Measurements from ENCODE around the gene GREB1L. TPM values are rescaled to one million over a fixed set of nuclear protein-coding genes. Genes with fewer than 3 reads are reported as not detected.

Gene GREB1L
- total and polyA plus RNA-seq, 9 of the 15 experiments (the other 6 are each of a cell fraction or from before 2014, with no cell fraction given): 0.03 TPM; not detected in 8

DNA sequence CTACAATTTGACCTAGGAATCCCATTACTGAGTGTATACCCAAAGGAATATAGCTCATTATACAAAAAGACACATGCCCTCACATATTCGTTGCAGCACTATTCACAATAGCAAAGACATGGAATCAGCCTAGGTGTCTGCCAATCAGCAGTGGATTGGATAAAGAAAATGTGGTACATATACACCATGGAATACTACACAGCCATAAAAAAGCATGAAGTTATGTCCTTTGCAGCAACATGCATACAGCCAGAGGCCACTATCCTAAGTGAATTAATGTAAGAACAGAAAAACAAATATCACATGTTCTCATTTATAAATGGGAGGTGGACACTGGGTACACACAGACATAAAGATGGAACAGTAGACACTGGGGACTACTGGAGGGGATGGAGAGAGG is 54.0 kb downstream of the GREB1L start:
- Histone ChIP-seq H3K4me3 (no peak overlapping the region), H3K9me3 (replicated peaks; ENCODE audit: control insufficient read depth, insufficient read depth, low read depth, low read length) (no peaks in the 10 kb centered on the region), H3K4me1 (replicated peaks in 1 of 2; ENCODE audit: control insufficient read depth in 2 of 2, insufficient read depth in 2 of 2, low read length in 2 of 2) (no peaks in the 10 kb centered on the region), H3K4me2 (ENCODE audit: insufficient read depth, low read length) (no peak overlapping the region), H3K27me3 (ENCODE audit: control insufficient read depth in 2 of 2, insufficient read depth in 2 of 2, low read length in 2 of 2) (no peaks in the 10 kb centered on the region), H3K36me3 (ENCODE audit: control insufficient read depth, insufficient read depth, low read length) (no peaks in the 10 kb centered on the region), H2AFZ (ENCODE audit: low read depth, low read length) (no peak overlapping the region), H3K27ac (ENCODE audit: extremely low read depth, low read depth, low read length) (no peak overlapping the region), H4K20me1 (replicated peaks; ENCODE audit: control insufficient read depth, insufficient read depth, low read length) (no peaks in the 10 kb centered on the region), H3K9ac (ENCODE audit: insufficient read depth in 1 of 2, low read depth in 2 of 2, low read length in 2 of 2) (no peak overlapping the region), H3K9me1 (ENCODE audit: control insufficient read depth, insufficient read depth, low read length) (no peaks in the 10 kb centered on the region), H3K79me2 (ENCODE audit: control insufficient read depth, insufficient read depth, low read length) (no peaks in the 10 kb centered on the region)
- intact Hi-C loops (cut with micrococcal nuclease): no loop called here
- WGBS (ENCODE audit: insufficient coverage, low coverage, missing lambda C conversion rate): 0% methylated on average over 1 of the region's 1 CpG
- no peak for ATAC-seq
- no TSS peak for BruUV-seq (replicated peaks)
- in situ Hi-C loops (cut with MboI): loop anchor here (5.0 kb wide), 1 partner anchor 41 kb away; no protein-coding TSS in a partner anchor
- POLR2A ChIA-PET: interaction anchor here (0.6 kb wide), 1 partner anchor 11 kb away, joined by 4 read pairs; no protein-coding TSS in a partner anchor
- no peak for FAIRE-seq
- DNase-seq (ENCODE audit: extremely low read depth in 1 of 4, low spot score in 3 of 4): no peak
- CTCF ChIA-PET (ENCODE audit: low intra/inter-chr PET ratio): no interaction called here
- TF ChIP-seq POU5F1 (IDR thresholded peaks at IDR 0.05; ENCODE audit: borderline replicate concordance, low read depth, low read length, partially characterized antibody): no peak
- TF ChIP-seq ERF (CRISPR knock-in tag; IDR thresholded peaks at IDR 0.05): no peak
- TF ChIP-seq HSF4 (CRISPR knock-in tag; IDR thresholded peaks at IDR 0.05; ENCODE audit: borderline replicate concordance): no peak
- no peak for TF ChIP-seq GTF2A2 (tag; IDR thresholded peaks at IDR 0.05)
- TF ChIP-seq ATF7 (IDR thresholded peaks at IDR 0.05): no peak
- TF ChIP-seq, protein P1, sequence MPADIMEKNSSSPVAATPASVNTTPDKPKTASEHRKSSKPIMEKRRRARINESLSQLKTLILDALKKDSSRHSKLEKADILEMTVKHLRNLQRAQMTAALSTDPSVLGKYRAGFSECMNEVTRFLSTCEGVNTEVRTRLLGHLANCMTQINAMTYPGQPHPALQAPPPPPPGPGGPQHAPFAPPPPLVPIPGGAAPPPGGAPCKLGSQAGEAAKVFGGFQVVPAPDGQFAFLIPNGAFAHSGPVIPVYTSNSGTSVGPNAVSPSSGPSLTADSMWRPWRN (IDR thresholded peaks at IDR 0.05; ENCODE audit: low read depth): no peak
- no peak for TF ChIP-seq ZC3H11A (IDR thresholded peaks at IDR 0.05; ENCODE audit: low read depth, low read length)
- no peak for TF ChIP-seq ZNF717 (CRISPR knock-in tag; IDR thresholded peaks at IDR 0.05)
- no peak for TF ChIP-seq POLR2G (IDR thresholded peaks at IDR 0.05; ENCODE audit: low read depth, low read length)
- TF ChIP-seq, protein P2, sequence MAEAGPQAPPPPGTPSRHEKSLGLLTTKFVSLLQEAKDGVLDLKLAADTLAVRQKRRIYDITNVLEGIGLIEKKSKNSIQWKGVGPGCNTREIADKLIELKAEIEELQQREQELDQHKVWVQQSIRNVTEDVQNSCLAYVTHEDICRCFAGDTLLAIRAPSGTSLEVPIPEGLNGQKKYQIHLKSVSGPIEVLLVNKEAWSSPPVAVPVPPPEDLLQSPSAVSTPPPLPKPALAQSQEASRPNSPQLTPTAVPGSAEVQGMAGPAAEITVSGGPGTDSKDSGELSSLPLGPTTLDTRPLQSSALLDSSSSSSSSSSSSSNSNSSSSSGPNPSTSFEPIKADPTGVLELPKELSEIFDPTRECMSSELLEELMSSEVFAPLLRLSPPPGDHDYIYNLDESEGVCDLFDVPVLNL (CRISPR knock-in tag; IDR thresholded peaks at IDR 0.05; ENCODE audit: low read depth): no peak
- TF ChIP-seq, protein P3, sequence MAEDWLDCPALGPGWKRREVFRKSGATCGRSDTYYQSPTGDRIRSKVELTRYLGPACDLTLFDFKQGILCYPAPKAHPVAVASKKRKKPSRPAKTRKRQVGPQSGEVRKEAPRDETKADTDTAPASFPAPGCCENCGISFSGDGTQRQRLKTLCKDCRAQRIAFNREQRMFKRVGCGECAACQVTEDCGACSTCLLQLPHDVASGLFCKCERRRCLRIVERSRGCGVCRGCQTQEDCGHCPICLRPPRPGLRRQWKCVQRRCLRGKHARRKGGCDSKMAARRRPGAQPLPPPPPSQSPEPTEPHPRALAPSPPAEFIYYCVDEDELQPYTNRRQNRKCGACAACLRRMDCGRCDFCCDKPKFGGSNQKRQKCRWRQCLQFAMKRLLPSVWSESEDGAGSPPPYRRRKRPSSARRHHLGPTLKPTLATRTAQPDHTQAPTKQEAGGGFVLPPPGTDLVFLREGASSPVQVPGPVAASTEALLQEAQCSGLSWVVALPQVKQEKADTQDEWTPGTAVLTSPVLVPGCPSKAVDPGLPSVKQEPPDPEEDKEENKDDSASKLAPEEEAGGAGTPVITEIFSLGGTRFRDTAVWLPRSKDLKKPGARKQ (CRISPR knock-in tag; IDR thresholded peaks at IDR 0.05): no peak
- no peak for TF ChIP-seq TBP (optimal IDR thresholded peaks at IDR 0.05; ENCODE audit: low read depth, low read length)
- no peak for TF ChIP-seq RFX5 (IDR thresholded peaks at IDR 0.05; ENCODE audit: low read depth, low read length)
- no peak for TF ChIP-seq ZNF764 (CRISPR knock-in tag; IDR thresholded peaks at IDR 0.05; ENCODE audit: low read depth)
- TF ChIP-seq CCAR2 (IDR thresholded peaks at IDR 0.05; ENCODE audit: low read depth, low read length): no peak
- TF ChIP-seq HMGN3 (IDR thresholded peaks at IDR 0.05; ENCODE audit: borderline replicate concordance, extremely low read depth, insufficient read length, low read depth, low read length): no peak
- no peak for TF ChIP-seq DNMT1 (IDR thresholded peaks at IDR 0.05)
- TF ChIP-seq, protein P4, sequence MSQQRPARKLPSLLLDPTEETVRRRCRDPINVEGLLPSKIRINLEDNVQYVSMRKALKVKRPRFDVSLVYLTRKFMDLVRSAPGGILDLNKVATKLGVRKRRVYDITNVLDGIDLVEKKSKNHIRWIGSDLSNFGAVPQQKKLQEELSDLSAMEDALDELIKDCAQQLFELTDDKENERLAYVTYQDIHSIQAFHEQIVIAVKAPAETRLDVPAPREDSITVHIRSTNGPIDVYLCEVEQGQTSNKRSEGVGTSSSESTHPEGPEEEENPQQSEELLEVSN (IDR thresholded peaks at IDR 0.05; ENCODE audit: borderline replicate concordance in 1 of 2, extremely low read depth in 1 of 2, insufficient read depth in 1 of 2, insufficient read length in 1 of 2, low read depth in 1 of 2, low read length in 1 of 2, poor library complexity in 1 of 2, severe bottlenecking in 1 of 2): no peak
